ENCODE data around the gene MRPL49.

Gene MRPL49

DNA sequence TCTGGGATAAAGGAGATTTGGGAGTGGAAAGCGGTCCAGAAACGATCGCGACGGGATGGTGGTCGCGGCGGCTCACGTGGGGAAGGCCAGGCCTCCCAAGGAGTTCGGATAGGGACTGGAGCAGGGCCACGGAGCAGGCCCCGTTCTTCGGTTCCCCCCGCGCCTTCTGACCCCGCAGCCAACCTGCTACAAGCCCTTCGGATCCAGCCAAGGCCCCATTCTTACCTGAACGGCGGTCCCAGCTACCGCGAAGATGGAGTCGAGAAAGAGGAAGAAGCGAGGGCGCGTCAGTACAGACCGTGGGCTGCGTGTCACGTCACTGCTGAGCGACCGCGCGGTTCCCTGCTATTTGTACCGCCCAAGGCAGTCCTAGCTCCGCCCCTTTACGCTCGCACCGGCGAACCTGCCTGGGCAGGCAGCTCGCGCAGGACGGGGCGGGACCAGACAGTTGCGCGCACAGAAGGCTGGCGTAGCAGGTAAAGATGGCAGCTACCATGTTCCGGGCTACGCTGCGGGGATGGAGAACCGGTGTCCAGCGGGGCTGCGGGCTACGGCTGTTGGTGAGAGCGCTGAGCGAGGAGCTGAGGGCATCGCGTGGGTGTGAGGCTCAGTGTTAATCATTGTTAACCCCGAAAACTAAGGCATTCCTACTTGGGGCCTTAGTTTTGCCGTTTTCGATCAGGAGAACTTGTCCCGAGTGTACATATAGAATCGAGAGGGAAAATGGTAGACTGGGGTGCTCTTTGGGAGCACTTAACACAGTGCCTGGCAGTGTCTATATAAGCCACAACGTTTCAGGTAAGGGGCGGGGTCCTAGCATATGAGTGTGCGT is at the start of gene MRPL49, which contains the start of gene FAU:
MRPL49 (plus strand) TSS at position 457 of the 832 bp plus-strand sequence; CDS start at position 483, 26 bp downstream.
FAU (minus strand) TSS at position 270 of the 832 bp plus-strand sequence. CDS start 321 bp downstream, outside the sequence.
- DNase-seq (ENCODE audit: low read depth in 2 of 2, low spot score in 1 of 2): peak; percentile 98

DNA sequence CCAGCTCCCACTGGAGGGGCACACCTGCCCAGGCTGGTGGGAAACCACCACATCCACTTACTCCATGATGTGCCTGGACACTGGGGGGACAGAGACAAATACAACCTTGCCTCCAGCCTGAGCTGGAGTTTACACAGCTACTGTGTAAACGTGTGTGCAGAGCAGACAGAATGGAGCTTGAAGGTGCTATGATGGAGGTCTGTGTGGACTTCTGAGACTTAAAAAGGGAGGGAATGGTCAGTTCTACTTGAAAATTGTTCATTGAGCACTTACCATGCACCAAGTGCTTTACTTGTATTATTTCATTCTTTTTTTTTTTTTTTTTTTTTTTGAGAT is 49.5 kb upstream of the MRPL49 start:
- DNase-seq (ENCODE audit: low read depth in 2 of 2, low spot score in 1 of 2): no peak

DNA sequence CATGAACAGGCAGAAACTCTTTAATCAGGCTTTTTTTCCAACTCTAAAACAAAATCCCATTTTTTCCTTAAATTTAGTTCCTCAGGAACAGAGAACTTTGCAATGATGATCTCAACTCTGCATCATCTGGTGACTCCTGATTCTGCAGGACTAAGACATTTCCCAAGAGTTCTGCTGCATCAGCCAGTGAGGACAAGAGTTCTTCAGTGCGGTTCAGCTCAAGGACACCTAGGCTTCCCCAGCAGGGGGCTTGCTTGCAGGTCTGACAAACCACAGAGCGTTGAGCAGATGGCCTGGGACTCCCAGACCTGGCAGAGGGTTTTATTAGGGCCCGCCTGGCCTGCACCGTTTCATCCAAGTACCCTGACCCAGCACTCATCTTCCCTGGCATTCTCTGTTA is 44.7 kb upstream of the MRPL49 start:
- DNase-seq (ENCODE audit: low read depth in 2 of 2, low spot score in 1 of 2): no peak

DNA sequence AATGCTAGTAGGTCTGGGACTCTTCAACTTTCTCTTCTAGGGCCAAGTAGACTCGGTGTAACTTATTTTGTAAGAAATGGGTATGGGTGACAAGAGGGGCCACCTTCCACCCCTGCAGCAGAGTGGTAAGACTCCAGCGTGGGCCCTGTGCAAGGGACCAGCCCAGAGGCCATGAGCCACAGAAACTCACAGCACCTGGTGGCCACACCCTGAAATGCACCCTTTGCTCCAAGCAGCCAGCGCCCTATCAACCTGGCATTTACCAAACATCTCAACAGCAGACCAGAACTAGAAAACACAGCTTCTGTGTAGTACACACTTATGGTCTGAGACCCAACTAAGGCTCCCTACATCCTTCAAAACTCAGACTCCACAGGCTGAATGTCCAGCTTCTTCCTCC is 44.0 kb upstream of the MRPL49 start:
- peak; percentile 34 to 49 for DNase-seq (ENCODE audit: low read depth in 2 of 2, low spot score in 1 of 2)

DNA sequence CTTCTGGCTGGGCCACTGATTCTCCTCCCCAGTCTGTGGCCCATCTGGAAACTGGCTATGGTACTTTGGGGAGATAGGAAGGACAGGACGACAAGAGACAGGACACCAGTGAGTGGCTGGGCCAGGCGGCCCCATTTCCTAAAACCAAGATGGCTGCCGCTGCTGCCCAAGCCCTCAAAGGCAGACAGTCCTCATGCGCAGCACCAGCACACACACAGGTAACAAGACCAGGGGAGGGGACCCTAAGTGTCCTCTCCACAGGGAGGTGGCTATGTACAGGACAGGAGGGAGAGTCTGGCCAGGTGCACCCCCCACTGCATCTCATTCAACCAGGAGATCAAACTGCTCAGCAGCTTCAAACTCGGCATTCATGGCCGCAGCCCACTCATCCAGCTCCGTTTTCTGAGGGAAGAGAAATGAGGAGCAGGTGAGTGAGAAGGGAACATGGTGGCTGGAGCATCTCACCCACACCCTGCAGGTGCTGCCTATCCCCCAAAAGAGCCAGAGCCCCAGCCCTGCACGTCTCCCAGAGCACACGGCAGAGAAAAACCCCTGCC is 43.3 kb upstream of the MRPL49 start:
- no peak for DNase-seq (ENCODE audit: low read depth in 2 of 2, low spot score in 1 of 2)

DNA sequence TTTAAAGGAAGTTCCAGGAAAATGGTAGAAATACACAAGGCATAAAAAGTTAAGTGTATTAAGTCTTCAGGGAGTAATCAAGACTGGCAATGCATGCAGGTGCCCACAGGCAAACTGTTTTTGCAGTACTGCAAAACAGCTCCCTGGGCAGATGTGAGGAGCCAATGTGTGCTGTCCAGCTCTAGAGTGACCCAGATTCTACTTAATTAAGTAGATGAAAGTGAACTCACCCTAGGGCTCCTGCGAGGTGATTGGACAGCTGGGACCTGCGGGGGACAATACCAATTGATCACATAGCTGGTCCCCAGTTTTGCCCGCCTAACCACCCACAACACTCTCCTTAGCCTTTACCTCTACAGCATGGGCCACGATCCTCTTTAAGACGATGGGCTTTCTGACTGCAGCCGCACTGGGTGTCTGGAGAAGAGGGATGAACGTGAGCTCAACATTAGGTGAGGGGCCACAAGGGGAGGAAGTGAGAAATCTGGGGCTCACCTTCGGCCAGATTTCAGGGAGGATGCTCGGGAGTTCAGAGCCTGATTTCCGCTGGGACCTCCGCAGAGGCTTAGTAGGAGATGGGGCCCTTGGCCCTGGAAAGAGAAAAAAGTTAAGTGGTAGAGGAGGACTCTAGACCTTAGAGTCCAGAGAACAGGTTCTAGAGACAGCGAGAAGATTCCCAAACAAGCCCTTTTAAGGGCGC is 38.8 kb upstream of the MRPL49 start:
- no peak for DNase-seq (ENCODE audit: low read depth in 2 of 2, low spot score in 1 of 2)

DNA sequence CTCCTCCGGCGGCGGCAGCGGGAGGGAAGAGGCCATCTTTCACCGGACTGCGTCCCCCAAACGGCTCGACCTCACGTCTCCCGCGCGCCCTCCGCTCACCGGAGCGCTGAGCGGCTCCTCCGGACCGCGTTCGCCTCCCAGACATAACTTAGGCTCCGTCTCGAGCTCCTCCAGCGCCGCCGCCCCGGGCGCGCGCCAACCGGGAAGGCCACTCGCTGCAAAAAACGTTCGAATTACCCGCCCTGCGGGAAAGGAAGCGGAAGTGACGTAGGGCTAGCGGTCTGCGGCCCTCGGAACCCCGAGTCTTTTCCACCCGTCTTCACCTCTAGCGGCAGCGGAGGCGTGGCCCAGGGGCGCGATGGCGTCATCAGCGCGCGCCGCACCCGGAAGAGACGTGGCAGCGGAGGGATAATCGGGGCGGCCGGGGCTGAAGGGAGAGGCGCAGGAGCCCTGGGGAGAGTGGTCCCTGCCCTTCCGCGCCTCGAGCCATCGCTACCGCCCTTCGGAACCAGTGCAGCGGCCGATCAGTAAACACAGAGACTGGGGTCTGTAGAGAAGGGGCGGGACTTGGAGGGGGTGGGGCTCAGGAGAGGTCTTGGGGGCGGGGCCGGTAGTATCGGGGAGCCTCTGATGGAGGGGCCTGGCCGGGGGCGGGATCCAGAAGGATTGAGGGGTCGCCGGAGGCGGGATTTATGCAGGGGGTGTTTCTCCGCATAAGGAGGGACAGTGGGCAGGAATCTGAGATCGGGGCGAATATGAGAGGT is 38.1 kb upstream of the MRPL49 start, which contains the start of the genes CDCA5 and ZFPL1:
CDCA5 (minus strand) TSS at position 207 of the 764 bp plus-strand sequence; CDS start at position 145, 62 bp downstream.
ZFPL1 (plus strand) TSS at position 389 of the 764 bp plus-strand sequence. CDS start 477 bp downstream, outside the sequence.
- DNase-seq (ENCODE audit: low read depth in 2 of 2, low spot score in 1 of 2): peak; percentile 93 to 96

DNA sequence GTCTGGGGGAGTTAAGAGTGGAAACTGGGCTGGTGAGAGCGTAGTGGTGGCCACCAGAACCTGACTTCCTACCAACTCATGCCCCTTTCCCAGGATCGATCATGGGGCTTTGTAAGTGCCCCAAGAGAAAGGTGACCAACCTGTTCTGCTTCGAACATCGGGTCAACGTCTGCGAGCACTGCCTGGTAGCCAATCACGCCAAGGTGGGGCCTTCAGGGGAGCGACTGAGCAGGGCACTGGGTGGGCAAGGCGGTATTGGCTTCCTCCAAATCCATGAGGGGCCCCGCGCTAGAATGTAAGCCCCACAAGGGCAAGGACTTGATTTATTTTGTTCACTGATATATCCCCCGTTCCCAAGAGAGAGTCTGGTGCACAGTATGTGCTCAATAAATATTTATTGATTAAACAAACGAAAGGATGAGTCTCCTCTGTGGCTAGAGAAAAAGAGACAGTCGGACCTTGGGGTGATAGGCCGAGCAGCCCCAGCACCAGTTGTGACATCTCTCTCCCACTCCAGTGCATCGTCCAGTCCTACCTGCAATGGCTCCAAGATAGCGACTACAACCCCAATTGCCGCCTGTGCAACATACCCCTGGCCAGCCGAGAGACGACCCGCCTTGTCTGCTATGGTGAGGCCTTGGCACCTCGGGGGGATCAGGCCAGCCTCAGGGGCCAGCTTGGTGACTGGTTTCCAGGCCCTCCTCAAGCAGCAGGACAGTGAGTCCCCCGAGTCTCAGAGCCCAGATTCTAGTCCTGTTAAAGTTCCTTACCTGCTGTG is 37.3 kb upstream of the MRPL49 start:
- DNase-seq (ENCODE audit: low read depth in 2 of 2, low spot score in 1 of 2): no peak

DNA sequence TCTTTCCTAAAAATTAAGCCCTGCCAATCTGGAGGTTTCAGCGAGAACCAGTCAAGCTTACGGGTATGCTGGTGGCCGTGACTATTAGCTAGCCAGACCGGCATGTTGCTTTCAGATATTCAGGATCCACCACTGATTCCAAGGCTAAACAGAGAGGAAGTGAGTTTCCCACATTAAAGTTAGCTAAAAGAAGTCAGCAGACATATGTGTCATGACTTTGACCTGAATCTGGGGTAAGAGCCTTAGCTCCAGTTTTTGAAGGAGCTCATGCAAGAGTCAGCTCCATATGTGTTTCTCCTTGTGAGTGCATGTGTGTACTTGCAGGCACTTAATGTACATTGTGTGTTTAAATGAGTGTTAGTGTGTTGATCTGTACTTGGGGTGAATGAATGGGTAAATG is 36.7 kb upstream of the MRPL49 start:
- no peak for DNase-seq (ENCODE audit: low read depth in 2 of 2, low spot score in 1 of 2)

DNA sequence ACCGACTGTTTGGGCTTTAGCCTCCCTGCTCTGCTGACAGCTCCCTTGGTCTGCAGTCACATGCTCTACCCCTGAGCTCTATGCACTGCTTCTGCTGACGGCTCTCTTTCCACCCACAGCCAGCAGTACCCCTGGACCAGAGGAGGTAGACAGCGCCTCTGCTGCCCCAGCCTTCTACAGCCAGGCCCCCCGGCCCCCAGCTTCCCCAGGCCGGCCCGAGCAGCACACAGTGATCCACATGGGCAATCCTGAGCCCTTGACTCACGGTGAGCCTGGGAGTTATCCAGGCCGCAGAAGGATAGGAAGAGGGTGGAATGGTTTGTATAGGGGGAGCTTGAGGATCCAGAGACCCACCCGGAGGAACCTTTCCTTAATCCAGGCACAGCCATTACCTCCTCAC is 35.3 kb upstream of the MRPL49 start:
- DNase-seq (ENCODE audit: low read depth in 2 of 2, low spot score in 1 of 2): no peak

DNA sequence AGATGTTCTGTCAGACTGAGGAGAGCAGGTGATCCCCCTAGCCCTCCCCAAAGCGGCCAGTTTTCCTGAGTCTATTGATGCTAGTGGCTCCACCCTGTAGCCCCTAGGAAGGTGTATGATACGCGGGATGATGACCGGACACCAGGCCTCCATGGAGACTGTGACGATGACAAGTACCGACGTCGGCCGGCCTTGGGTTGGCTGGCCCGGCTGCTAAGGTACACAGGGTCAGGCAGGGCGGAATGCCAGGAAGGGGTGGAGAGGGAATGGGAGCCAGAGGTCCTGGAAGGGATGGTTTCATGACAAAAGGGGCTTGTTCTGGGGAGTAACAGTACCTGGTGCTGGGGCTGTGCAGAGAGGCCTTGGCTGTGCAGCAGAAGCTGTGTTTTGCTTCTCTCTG is 34.9 kb upstream of the MRPL49 start:
- no peak for DNase-seq (ENCODE audit: low read depth in 2 of 2, low spot score in 1 of 2)

DNA sequence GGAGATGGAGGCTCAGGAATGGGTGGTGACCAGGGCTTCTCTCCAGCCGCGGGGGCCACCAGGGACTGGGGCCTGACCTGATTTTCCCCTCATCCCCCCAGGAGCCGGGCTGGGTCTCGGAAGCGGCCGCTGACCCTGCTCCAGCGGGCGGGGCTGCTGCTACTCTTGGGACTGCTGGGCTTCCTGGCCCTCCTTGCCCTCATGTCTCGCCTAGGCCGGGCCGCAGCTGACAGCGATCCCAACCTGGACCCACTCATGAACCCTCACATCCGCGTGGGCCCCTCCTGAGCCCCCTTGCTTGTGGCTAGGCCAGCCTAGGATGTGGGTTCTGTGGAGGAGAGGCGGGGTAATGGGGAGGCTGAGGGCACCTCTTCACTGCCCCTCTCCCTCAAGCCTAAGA is 34.3 kb upstream of the MRPL49 start:
- no peak for DNase-seq (ENCODE audit: low read depth in 2 of 2, low spot score in 1 of 2)

DNA sequence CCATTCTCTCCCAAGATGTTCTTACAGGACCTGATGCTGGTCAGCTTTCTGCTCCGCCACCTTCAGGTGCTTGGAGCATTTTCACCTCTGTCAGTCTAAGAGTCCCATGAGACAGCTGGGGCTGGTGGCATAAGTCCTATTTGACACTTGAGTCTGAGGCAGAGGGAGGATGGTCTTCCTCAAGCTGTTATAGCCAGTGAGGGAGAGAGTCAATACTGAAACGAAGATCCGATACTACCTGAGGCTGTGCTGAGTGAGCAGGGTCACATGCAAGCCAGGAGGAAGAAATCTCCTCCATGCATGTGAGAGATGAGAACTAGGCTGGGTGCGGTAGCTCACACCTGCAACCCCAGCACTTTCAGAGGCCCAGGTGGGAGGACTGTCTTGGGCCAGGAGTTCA is 32.5 kb upstream of the MRPL49 start:
- no peak for DNase-seq (ENCODE audit: low read depth in 2 of 2, low spot score in 1 of 2)

DNA sequence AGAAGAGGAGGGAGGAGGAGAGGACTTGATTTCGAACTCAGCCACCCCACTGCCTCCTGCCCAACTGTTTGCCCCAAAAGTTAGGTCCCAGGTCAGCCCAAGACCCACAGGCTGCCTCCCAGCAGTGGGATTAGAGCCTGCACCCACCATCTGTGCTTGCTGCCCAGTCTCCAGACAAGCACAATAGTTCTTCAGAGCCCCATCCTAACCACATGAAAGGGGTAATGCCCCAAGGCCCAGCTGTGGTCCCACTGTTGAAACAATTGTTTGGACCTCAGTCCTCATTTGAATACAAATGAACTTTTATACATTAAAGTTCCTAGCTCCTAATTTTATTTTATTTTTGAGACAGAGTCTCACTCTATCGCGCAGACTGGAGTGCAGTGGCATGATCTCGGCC is 31.5 kb upstream of the MRPL49 start:
- DNase-seq (ENCODE audit: low read depth in 2 of 2, low spot score in 1 of 2): no peak

DNA sequence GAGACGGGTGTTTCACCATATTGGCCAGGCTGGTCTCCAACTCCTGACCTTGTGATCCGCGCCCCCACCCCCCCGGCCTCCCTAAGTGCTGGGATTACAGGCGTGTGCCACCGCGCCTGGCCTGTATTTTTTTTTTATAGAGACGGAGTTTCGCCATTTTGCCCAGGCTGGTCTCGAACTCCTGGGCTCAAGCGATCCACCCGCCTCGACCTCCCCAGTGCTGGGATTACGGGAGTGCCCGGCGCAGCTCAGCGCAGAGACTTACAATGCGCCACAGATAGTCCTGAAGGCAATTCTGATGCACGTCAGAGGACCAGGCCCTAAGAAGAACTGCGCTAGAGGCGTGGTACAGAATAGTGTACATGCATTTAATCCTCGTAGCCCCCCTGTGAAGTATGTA is 26.7 kb upstream of the MRPL49 start:
- no peak for DNase-seq (ENCODE audit: low read depth in 2 of 2, low spot score in 1 of 2)

DNA sequence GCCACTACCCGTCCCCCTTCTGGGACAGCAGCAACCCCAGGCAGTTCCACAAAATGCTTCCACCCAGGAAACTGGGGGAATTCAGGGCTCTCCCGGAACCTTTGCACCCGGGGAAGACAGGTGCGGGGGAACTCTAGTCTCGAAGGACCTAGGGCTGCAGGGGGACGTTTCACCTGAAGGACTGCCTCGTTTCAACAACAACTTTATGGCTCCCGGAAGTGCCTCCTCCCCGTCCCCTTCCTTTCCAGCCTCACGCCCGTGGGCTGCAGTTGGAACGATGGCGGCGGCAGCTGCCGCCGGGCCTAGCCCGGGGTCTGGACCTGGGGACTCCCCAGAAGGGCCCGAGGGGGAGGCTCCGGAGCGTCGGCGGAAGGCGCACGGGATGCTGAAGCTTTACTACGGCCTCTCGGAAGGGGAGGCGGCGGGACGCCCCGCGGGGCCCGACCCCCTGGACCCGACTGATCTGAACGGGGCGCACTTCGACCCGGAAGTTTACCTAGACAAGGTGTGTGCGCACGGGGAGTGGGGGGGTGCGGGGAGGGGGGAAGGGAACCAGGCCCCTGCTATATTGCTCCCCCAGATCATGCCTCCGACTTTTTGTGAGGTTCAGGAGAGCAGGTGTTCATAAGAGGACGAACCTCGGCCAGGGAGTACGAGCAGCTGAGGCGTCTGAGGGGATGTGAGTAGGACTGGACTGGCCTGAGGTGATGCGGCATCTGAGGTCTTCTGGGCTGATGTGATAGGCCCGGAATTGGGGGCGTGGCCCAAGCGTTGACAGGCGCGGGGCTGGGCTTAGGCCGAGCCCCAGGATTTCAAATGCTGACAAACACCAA is 25.9 kb upstream of the MRPL49 start, which contains the start of gene VPS51:
VPS51 (plus strand) TSS at position 241 of the 833 bp plus-strand sequence; CDS start at position 278, 37 bp downstream.
- peak; percentile 66 for DNase-seq (ENCODE audit: low read depth in 2 of 2, low spot score in 1 of 2)

DNA sequence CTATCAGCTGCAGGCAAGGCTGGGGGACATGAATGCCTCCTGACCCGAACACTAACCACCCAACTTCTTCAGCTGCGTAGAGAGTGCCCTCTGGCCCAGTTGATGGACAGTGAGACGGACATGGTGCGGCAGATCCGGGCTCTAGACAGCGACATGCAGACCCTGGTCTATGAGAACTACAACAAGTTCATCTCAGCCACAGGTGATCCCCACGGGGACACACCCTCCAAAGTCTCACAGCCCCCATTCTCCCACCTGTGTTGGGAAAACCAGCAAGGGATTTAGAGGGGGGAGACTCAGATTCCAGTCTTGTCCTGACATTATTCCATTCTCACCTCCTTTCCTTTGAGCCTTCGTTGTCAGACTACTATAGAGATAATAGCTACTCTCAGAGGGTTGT is 25.2 kb upstream of the MRPL49 start:
- no peak for DNase-seq (ENCODE audit: low read depth in 2 of 2, low spot score in 1 of 2)

DNA sequence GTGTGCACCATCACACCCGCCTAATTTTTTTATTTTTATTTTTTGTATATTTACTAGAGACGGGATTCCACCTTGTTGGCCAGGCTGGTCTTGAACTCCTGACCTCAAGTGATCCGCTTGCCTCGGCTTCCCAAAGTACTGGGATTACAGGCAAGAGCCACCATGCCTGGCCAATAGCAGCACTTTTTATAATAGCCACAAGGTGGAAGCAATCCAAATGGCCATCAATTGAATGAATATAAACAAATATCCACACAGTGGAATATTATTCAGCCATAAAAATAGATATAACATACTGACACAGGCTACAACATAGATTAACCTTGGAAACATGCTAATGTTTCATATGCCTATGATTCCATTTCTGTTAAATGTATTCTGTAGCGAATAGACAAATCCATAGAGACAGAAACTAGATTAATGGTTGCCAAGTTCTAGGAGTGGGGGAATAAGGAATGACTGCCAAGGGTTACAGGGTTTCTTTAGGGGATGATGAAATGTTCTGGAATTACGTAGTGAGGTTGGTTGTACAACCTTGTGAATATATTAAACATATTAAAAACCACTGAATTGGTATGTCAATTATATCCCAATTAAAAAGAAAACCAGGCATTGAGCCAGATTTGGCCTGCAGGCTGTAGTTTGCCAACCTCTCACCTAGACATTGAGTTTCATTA is 21.3 kb upstream of the MRPL49 start:
- no peak for DNase-seq (ENCODE audit: low read depth in 2 of 2, low spot score in 1 of 2)

Measured in stimulated activated CD8-positive, alpha-beta memory T cell treated with anti-CD3 and anti-CD28 coated beads, Interleukin-4, amount 100 ng/mL, for 4 hours (primary cell).